Liver (tissue), 3 donors: ENCODE measurements around the gene NFIB.

Experiments
- ATF3 ChIP-seq: IDR thresholded peaks from 2 replicates; pipeline ENCODE4 v1.6.1; 2016; ENCODE audit warnings: antibody characterized with exemption
- CTCF ChIP-seq: fragments of 150-350 bp; IDR thresholded peaks from 2 replicates; pipeline ENCODE4 v1.5.1; 2017; ENCODE audit warnings: improper control_type of control experiment, low read depth, low read length; ENCODE audit not compliant: missing input control
- EGR1 ChIP-seq, 2 donors: IDR thresholded peaks; 2 replicates each; pipeline ENCODE4 v1.6.1; 2016 to 2018; ENCODE audit warnings: antibody characterized with exemption in 2 of 2, low read depth in 2 of 2
- GABPA ChIP-seq, 2 donors: IDR thresholded peaks in 1 of 2; conservative IDR thresholded peaks in 1 of 2; 2 replicates each; pipeline ENCODE4 v1.6.1; 2016; ENCODE audit warnings: antibody characterized with exemption in 2 of 2, mild to moderate bottlenecking in 1 of 2, moderate library complexity in 1 of 2
- JUND ChIP-seq, 2 donors: IDR thresholded peaks; 2 replicates each; pipeline ENCODE4 v1.6.1; 2016; ENCODE audit warnings: antibody characterized with exemption in 2 of 2
- NR2F2 ChIP-seq: IDR thresholded peaks from 2 replicates; pipeline ENCODE4 v1.6.1; 2016; ENCODE audit warnings: antibody characterized with exemption
- REST ChIP-seq: IDR thresholded peaks from 2 replicates; pipeline ENCODE4 v1.6.1; 2016; ENCODE audit warnings: antibody characterized with exemption, mild to moderate bottlenecking
- RXRA ChIP-seq, 2 donors: IDR thresholded peaks; 2 replicates each; pipeline ENCODE4 v1.6.1; 2017 to 2018; ENCODE audit warnings: antibody characterized with exemption in 2 of 2, mild to moderate bottlenecking in 1 of 2
- SP1 ChIP-seq: IDR thresholded peaks from 2 replicates; pipeline ENCODE4 v1.6.1; 2018; ENCODE audit warnings: antibody characterized with exemption, mild to moderate bottlenecking
- YY1 ChIP-seq: IDR thresholded peaks from 2 replicates; pipeline ENCODE4 v1.6.1; 2016; ENCODE audit warnings: antibody characterized with exemption, mild to moderate bottlenecking
- ZBTB33 ChIP-seq: IDR thresholded peaks from 2 replicates; pipeline ENCODE4 v1.6.1; 2016; ENCODE audit warnings: antibody characterized with exemption
- donor health status: healthy.
- donor health status: healthy.

GRCh38 chr9:14198047-14198840 is 115.7 kb downstream of the NFIB start:
- no peak for TF ChIP-seq CTCF
- no peak for TF ChIP-seq SP1
- no peak for TF ChIP-seq ATF3
- no peak for TF ChIP-seq JUND (IDR thresholded peaks at IDR 0.05)
- no peak for TF ChIP-seq RXRA (IDR thresholded peaks at IDR 0.05)
- no peak for TF ChIP-seq REST
- TF ChIP-seq NR2F2, result no peak
- TF ChIP-seq ZBTB33, result no peak
- TF ChIP-seq EGR1 (IDR thresholded peaks at IDR 0.05; ENCODE audit: low read depth in 2 of 2), result no peak
- no peak for TF ChIP-seq YY1
- TF ChIP-seq GABPA (IDR thresholded peaks at IDR 0.05 in 1 of 2, conservative IDR thresholded peaks at IDR 0.05 in 1 of 2), result no peak
